ENCODE measurements around the gene BRWD1. TPM values are rescaled to one million over a fixed set of nuclear protein-coding genes. Genes with fewer than 3 reads are reported as not detected.

Gene BRWD1
- total RNA-seq, 2 donors from 2014 or later = 43.2 to 83.8 TPM

GRCh38 chr21:39134288-39134810 lies 179.1 kb downstream of the BRWD1 start:
- no peak for DNase-seq (ENCODE audit: low spot score)
- H3K36me3 ChIP-seq = no peaks in the 10 kb centered on the region
- WGBS = 92% methylated on average over 15 of the region's 15 CpGs
- intact Hi-C loops (cut with DNase I) = no loop called here
- no peaks in the 10 kb centered on the region for H3K27me3 ChIP-seq (replicated peaks; ENCODE audit: insufficient read depth)
- H3K27ac ChIP-seq = no peak overlapping the region
- H3K4me3 ChIP-seq = no peak overlapping the region
- TF ChIP-seq CTCF (IDR thresholded peaks at IDR 0.05) (no peak), POLR2AphosphoS5 (IDR thresholded peaks at IDR 0.05) (no peak), POLR2A (IDR thresholded peaks at IDR 0.05) (no peak)
- H3K9me3 ChIP-seq = no peaks in the 10 kb centered on the region
- H3K4me1 ChIP-seq (replicated peaks) = peaks cover 6% of the 10 kb centered on the region

Small RNA genes within 50 kb of the gene (small RNA-seq; reads per million reads assigned to genes)
- 0 reads per million in 2 donors for gene RF00019

Other genes with a start within 250 kb of the BRWD1 start
- 10 to 100 TPM; 16.7 to 37.1 TPM for gene PSMG1, start 130.2 kb downstream of the BRWD1 start, total RNA-seq
- gene HMGN1, start 35.5 kb upstream of the BRWD1 start, total RNA-seq = 100 to 1,000 TPM; 141 to 270 TPM
- gene LCA5L, start 132.1 kb upstream of the BRWD1 start, total RNA-seq = 10 to 100 TPM in 1 of 2 donors, 1 to 10 TPM in 1; 3.7 to 11.1 TPM
- 1 to 10 TPM; 4.8 to 5.1 TPM for gene SH3BGR, start 138.3 kb upstream of the BRWD1 start, total RNA-seq